MM.1S (cell line): Measurements from ENCODE around the gene RHOU.

Experiments
- DNase-seq: peaks from one replicate; pipeline ENCODE4 v3.0.0-alpha.2; 2015
- H2AFZ ChIP-seq: fragments of 300-600 bp; sonication (generic); 2 replicates; pipeline ENCODE4 v1.6.0; 2016; ENCODE audit warnings: antibody characterized with exemption, low read length
- H3F3A ChIP-seq: fragments of 300-600 bp; sonication (generic); 2 replicates; pipeline ENCODE4 v1.6.1; 2016; ENCODE audit warnings: mild to moderate bottlenecking, antibody characterized with exemption, low read length, moderate library complexity, mixed read lengths; ENCODE audit not compliant: insufficient read depth
- H3K27ac ChIP-seq: fragments of 300-600 bp; sonication (generic); 2 replicates; pipeline ENCODE4 v1.5.1; 2016; ENCODE audit warnings: mild to moderate bottlenecking, low read length
- H3K27me3 ChIP-seq: fragments of 300-600 bp; sonication (generic); replicated peaks from 2 replicates; pipeline ENCODE4 v1.6.0; 2016; ENCODE audit warnings: low read length; ENCODE audit not compliant: insufficient read depth
- H3K36me3 ChIP-seq: fragments of 300-600 bp; sonication (generic); replicated peaks from 2 replicates; pipeline ENCODE4 v1.6.1; 2016; ENCODE audit warnings: mild to moderate bottlenecking, low read length, mixed read lengths; ENCODE audit not compliant: insufficient read depth
- H3K4me1 ChIP-seq: fragments of 300-600 bp; sonication (generic); 2 replicates; pipeline ENCODE4 v1.6.1; 2016; ENCODE audit warnings: low read length, mixed read lengths
- H3K4me2 ChIP-seq: fragments of 300-600 bp; sonication (generic); 2 replicates; pipeline ENCODE4 v1.6.0; 2016; ENCODE audit warnings: low read depth, low read length
- H3K4me3 ChIP-seq: fragments of 300-600 bp; sonication (generic); 2 replicates; pipeline ENCODE4 v1.5.1; 2016; ENCODE audit warnings: low read length, mixed read lengths
- H3K79me2 ChIP-seq: fragments of 300-600 bp; sonication (generic); 2 replicates; pipeline ENCODE4 v1.6.1; 2016; ENCODE audit warnings: mixed run types, low read length, mixed read lengths
- H3K9ac ChIP-seq: fragments of 300-600 bp; sonication (generic); 2 replicates; pipeline ENCODE4 v1.6.1; 2016; ENCODE audit warnings: low read length, mixed read lengths
- H3K9me2 ChIP-seq: fragments of 300-600 bp; sonication (generic); replicated peaks from 2 replicates; pipeline ENCODE4 v1.6.1; 2016; ENCODE audit warnings: mild to moderate bottlenecking, low read length, mixed read lengths; ENCODE audit not compliant: insufficient read depth
- H3K9me3 ChIP-seq: fragments of 300-600 bp; sonication (generic); replicated peaks from 2 replicates; pipeline ENCODE4 v1.6.1; 2016; ENCODE audit warnings: mild to moderate bottlenecking, low read length, mixed read lengths; ENCODE audit not compliant: insufficient read depth
- H4K20me1 ChIP-seq: fragments of 300-600 bp; sonication (generic); 2 replicates; pipeline ENCODE4 v1.6.1; 2016; ENCODE audit warnings: mild to moderate bottlenecking, low read length, moderate library complexity, mixed read lengths; ENCODE audit not compliant: insufficient read depth
- CTCF ChIP-seq: fragments of 300-600 bp; sonication (generic); IDR thresholded peaks from 2 replicates; pipeline ENCODE4 v1.5.1; 2016; ENCODE audit warnings: antibody characterized with exemption, low read length, mixed read lengths
- EZH2 ChIP-seq: fragments of 300-600 bp; sonication (generic); optimal IDR thresholded peaks from 2 replicates; pipeline ENCODE3; 2017; ENCODE audit warnings: low read depth, mild to moderate bottlenecking, antibody characterized with exemption, low read length, mixed read lengths
- EZH2phosphoT487 ChIP-seq: fragments of 300-600 bp; sonication (generic); IDR thresholded peaks from 2 replicates; pipeline ENCODE4 v1.6.1; 2018; ENCODE audit warnings: antibody characterized with exemption, low read length

The RHOU gene

GRCh38 chr1:228785366-228786330 lies 50.4 kb downstream of the RHOU start:
- no peak for TF ChIP-seq CTCF
- Histone ChIP-seq H2AFZ (no peak overlapping the region), H3K79me2 (no peaks in the 10 kb centered on the region), H3K9me2 (no peaks in the 10 kb centered on the region), H3K36me3 (no peaks in the 10 kb centered on the region), H4K20me1 (no peaks in the 10 kb centered on the region), H3K9ac (no peak overlapping the region), H3K27me3 (no peaks in the 10 kb centered on the region), H3K4me3 (no peak overlapping the region), H3K27ac (no peak overlapping the region), H3K4me2 (no peak overlapping the region), H3K9me3 (no peaks in the 10 kb centered on the region), H3F3A (no peaks in the 10 kb centered on the region), H3K4me1 (no peaks in the 10 kb centered on the region)
- DNase-seq = no peak

- TF ChIP-seq EZH2 (no peak), CTCF (no peak), EZH2phosphoT487 (no peak)
- no peaks in the 10 kb centered on the region for H4K20me1 ChIP-seq
- H3K9me2 ChIP-seq = no peaks in the 10 kb centered on the region
- H3K9ac ChIP-seq = no peak overlapping the region
- DNase-seq = no peak
- no peak overlapping the region for H3K4me3 ChIP-seq
- no peaks in the 10 kb centered on the region for H3F3A ChIP-seq
- no peaks in the 10 kb centered on the region for H3K9me3 ChIP-seq
- H3K4me1 ChIP-seq = no peaks in the 10 kb centered on the region
- H2AFZ ChIP-seq = no peak overlapping the region
- H3K27me3 ChIP-seq = no peaks in the 10 kb centered on the region
- H3K27ac ChIP-seq = no peak overlapping the region
- H3K36me3 ChIP-seq = no peaks in the 10 kb centered on the region
- H3K4me2 ChIP-seq = no peak overlapping the region
- H3K79me2 ChIP-seq = no peaks in the 10 kb centered on the region
These were observed 51.3 kb downstream of the RHOU start for GRCh38 chr1:228786361-228787129.

- no peak for DNase-seq
- Histone ChIP-seq H3K9me3 (no peaks in the 10 kb centered on the region), H3K27me3 (no peaks in the 10 kb centered on the region), H3K4me3 (no peak overlapping the region), H3K4me2 (no peak overlapping the region), H3K9ac (no peak overlapping the region), H3F3A (peaks cover 9% of the 10 kb centered on the region; the same call in 1 of the 2 replicates), H3K9me2 (no peaks in the 10 kb centered on the region), H3K36me3 (no peaks in the 10 kb centered on the region), H2AFZ (no peak overlapping the region), H3K79me2 (no peaks in the 10 kb centered on the region), H4K20me1 (no peaks in the 10 kb centered on the region), H3K27ac (no peak overlapping the region), H3K4me1 (peaks cover 14% of the 10 kb centered on the region)
- TF ChIP-seq CTCF (no peak), EZH2phosphoT487 (no peak), EZH2 (no peak)
These were observed 56.5 kb downstream of the RHOU start for GRCh38 chr1:228791791-228792190.
